RWPE1 (cell line): ENCODE data around the gene LDLRAD4.

Experiments used
- CTCF ChIA-PET: fragments of 350-600 bp; sonication (Branson Sonifier 250); formaldehyde crosslinking; extraction: SDS; loops from one replicate; lab custom pipeline; 2021; lab: Yijun Ruan, JAX
- POLR2A ChIA-PET: fragments of 400-600 bp; formaldehyde crosslinking; extraction: SDS; loops from one replicate; lab custom pipeline; 2020; ENCODE audit warnings: antibody characterized with exemption; ENCODE audit not compliant: low non-redundant PET; lab: Yijun Ruan, JAX
- DNase-seq: peaks from one replicate; pipeline ENCODE4 v3.0.0; 2012; ENCODE audit warnings: low spot score
- H3K27ac ChIP-seq: fragments of 450-650 bp; 2 replicates; pipeline ENCODE4 v1.5.1; 2017
- TF ChIP-seq, protein P1 (sequence below): fragments of 450-650 bp; conservative IDR thresholded peaks from 2 replicates; pipeline ENCODE4 v1.5.1; 2017; ENCODE audit warnings: low read depth, mild to moderate bottlenecking

LDLRAD4 gene

DNA sequence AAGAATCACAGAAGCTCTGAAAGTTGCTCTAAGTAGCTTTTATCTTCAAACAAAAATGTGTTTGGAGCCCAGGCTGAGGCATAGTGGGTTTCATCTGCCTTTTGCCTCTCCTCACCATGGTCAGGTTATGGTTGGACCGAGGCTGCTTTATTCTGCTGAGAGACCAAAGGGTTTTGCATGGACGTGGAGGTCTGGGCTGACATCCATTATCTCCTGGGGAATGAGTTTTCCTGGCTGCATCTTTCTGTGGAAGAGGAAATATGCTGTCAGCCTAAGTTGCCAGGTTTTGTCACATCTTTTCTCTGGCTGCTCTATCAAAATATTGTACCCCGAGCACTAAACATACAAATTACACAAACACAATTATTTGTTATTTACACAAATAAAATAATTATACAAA is 223.2 kb downstream of the LDLRAD4 start:
- TF ChIP-seq, protein P1, sequence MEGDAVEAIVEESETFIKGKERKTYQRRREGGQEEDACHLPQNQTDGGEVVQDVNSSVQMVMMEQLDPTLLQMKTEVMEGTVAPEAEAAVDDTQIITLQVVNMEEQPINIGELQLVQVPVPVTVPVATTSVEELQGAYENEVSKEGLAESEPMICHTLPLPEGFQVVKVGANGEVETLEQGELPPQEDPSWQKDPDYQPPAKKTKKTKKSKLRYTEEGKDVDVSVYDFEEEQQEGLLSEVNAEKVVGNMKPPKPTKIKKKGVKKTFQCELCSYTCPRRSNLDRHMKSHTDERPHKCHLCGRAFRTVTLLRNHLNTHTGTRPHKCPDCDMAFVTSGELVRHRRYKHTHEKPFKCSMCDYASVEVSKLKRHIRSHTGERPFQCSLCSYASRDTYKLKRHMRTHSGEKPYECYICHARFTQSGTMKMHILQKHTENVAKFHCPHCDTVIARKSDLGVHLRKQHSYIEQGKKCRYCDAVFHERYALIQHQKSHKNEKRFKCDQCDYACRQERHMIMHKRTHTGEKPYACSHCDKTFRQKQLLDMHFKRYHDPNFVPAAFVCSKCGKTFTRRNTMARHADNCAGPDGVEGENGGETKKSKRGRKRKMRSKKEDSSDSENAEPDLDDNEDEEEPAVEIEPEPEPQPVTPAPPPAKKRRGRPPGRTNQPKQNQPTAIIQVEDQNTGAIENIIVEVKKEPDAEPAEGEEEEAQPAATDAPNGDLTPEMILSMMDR: no peak
- POLR2A ChIA-PET: no interaction called here
- no peak for DNase-seq
- CTCF ChIA-PET: no interaction called here
- no peak overlapping the region for H3K27ac ChIP-seq

DNA sequence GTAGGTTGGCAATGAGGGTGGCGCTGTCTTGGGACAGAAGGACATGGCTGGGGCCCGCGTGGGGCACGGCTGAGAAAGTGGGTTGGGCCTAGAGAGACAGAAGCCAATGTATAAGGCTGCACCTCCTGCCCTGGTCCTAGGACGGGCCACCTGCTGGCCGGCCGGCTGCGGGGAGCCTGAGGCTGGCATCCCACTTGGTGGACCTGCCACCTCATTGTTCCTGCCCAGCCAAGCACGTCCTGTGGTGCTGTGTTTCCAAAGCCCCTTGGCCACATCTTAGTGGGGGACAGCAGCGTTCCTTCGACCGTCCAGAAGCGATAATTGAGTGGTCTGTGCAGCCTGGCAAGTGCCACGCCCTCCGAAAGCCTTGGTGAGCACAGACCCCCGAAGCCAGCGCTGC is 223.9 kb downstream of the LDLRAD4 start:
- POLR2A ChIA-PET: no interaction called here
- DNase-seq: no peak
- TF ChIP-seq, protein P1: no peak
- CTCF ChIA-PET: no interaction called here
- no peak overlapping the region for H3K27ac ChIP-seq

DNA sequence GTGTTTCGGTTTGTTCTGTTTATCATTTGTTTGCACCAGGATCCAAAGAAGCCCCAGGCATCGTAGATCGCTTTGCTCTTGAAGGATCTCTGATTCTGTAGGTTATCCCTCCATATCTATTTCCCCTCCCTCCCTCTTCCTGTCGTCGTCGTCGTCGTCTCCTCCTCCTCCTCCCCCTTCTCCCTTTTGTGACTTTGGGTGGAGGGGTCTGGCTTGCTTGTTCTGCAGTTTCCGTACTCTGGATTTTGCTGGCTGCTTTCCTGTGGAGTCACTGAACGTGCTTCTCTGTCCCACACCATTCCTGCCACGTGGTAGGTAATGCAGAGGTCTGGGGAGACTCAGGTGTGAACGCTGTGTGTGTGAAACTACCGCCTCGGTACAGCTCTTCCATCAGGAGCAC is 225.0 kb downstream of the LDLRAD4 start:
- POLR2A ChIA-PET: no interaction called here
- CTCF ChIA-PET: no interaction called here
- no peak overlapping the region for H3K27ac ChIP-seq

DNA sequence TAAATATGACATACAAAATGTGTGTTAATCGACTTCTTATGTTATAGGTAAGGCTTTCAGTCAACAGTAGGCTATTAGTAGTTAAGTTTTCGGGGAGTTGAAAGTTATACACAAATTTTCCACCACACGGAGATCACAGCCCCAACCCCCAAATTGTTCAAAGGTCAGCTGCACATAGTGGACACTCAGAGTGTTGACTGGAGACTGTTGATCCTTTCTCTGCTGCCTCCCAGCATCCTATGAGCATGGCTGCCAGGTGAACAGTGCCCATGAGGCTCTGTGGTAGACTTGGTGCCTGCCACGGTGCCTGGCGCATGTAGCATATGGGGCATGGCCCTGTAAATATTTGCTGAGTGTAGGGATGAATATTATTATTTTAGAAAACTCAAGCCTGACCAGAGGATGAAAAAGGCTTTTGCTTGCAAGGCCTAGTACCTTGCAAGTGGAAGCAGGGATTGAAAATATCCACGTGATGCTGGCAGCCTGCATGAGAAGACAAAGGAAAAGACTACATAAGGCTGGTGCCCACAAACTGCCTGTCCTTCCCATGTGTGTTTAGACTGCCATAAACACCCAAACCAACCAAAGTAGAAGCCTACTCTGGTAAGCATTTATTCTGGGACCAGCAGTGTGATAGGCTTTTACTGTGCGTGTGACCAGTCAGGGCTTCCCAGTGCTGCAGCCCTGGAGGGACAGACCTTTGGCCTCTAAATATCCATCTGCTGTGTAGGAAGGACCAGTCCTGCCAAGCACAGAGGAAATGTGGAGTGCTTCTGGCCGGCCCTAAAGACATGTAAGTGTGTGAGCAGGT is 226.1 kb downstream of the LDLRAD4 start:
- H3K27ac ChIP-seq: no peak overlapping the region
- ChIA-PET CTCF (no interaction called here), POLR2A (no interaction called here)
- TF ChIP-seq, protein P1: no peak
- no peak for DNase-seq

More for the DNA sequence above, 225.0 kb downstream of the LDLRAD4 start:
- DNase-seq: no peak
- TF ChIP-seq, protein P1: no peak

DNA sequence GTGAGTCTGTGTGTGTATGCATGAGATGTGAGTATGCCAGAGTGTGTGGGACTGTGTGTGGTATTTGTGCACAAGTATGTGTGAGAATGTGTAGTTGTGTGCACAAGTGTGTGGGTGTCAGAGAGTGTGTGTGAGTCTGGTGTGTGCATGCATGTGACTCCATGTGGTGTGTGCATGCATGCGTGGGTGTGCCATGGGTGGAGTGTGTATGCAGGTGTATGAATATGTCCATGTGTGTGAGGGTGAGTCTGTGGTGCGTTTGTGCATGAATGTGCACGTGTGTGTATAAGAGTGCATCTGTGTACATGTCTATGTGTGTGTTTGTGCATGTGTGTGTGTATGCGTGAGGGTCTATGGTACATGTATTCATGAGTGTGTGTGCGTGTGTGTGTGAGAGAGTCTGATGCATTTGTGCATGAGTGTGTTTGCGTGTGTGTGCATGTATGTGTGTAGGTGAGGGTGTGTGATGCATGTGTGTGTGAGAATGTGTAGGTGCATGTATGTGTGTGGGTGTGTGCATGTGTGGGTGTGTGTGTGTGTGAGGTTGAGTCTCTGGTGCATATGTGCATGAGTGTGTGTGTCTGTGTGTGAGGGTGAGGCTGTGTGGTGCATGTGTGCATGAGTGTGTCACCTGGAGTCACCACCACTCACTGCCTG is 226.8 kb downstream of the LDLRAD4 start:
- POLR2A ChIA-PET: no interaction called here
- no peak overlapping the region for H3K27ac ChIP-seq
- no peak for DNase-seq
- CTCF ChIA-PET: no interaction called here
- TF ChIP-seq, protein P1: no peak

DNA sequence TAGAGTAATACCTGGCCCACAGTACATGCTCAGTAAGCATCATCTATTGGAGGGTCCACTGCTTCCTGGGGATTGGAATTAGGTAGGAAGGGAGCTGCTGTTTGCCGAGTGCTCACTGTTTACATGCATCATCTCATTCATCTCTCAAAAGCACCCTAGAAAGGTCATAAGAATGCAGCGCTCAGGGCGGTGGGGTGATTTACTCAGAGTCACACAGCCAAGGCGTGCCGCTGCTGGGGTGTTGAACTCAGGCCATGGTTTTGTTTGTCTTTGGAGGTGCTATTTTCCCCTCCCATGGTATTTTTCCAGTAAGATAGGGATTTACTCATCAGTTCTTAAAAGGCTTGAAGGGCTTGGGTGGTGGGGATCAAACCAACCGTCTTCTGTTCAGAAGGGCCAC is 227.5 kb downstream of the LDLRAD4 start:
- no peak for DNase-seq
- H3K27ac ChIP-seq: no peak overlapping the region
- TF ChIP-seq, protein P1: no peak
- POLR2A ChIA-PET: no interaction called here
- CTCF ChIA-PET: no interaction called here
